GM21723 (cell line): ENCODE data around the gene EFS.

Experiments
- ATAC-seq: cut with Tn5 transposase; IDR thresholded peaks from one replicate; pipeline ENCODE4 v1.9.1; 2021; ENCODE audit warnings: mild to moderate bottlenecking, moderate library complexity; ENCODE audit not compliant: unreplicated experiment

The EFS gene

DNA sequence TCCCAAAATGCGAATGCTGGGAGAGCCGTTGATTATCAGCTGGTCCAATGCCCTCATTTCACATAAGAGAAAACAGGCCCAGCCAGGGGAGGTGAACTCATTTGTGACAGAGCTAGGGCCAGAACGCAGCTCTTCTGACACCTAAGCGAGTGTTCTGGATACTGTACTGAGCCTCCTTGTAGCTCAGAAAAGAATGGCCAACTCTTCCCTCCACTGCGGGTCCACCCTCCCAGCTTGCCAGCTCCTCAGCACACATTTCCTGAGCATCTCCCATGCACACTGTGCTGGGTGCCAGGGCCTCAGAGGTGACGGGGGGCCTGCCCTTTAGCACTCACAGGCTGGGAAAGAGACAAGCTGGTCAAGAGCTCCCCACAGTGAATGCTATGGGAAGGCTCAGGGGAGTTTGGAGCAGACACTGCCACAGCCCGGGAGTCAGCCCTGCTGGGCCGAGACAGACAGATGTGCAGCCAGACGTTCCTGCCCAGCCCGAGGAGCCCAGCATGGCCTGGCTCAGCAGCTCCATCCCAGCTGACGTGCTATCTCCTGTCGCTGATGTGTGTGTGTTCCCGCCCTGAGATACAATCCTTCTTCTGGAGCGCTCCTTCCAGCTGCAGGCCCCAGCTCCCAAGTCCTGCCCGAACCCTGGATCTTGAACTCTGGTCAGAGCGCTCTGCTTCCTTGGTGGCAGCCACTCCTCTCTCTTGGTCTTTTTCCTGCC, 15.4 kb upstream of the EFS start:
- ATAC-seq, result no peak

- ATAC-seq, result no peak
These were observed 14.6 kb upstream of the EFS start for GRCh38 chr14:23379366-23380196.

DNA sequence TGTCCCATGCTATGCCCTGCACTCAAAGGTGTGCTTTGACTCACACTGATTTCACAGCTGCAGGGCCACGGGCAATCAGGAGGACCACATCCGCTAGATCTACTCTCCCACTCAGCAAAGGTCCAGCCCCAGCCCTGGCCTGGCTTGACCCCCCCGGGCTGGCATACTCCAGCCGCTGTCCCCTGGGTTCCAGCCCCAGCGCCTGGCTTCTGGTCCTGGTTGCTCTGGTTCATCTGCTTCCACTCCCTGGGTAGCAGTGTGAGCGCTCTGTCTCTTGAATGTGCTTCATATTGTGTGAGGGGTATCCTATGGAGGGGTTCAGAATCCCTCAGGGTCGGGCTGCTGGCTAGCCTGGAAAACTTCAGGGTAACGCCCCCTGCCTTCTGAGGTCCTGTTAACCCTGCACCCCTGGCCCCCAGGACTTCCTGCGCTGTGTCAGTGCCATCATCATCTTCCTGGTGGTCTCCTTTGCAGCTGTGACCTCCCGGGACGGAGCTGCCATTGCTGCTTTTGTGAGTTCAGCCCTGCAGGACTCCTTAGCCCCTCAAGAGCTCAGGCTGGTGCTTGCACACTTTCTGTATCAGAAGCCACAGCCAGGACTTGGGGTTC, 13.7 kb upstream of the EFS start:
- no peak for ATAC-seq

DNA sequence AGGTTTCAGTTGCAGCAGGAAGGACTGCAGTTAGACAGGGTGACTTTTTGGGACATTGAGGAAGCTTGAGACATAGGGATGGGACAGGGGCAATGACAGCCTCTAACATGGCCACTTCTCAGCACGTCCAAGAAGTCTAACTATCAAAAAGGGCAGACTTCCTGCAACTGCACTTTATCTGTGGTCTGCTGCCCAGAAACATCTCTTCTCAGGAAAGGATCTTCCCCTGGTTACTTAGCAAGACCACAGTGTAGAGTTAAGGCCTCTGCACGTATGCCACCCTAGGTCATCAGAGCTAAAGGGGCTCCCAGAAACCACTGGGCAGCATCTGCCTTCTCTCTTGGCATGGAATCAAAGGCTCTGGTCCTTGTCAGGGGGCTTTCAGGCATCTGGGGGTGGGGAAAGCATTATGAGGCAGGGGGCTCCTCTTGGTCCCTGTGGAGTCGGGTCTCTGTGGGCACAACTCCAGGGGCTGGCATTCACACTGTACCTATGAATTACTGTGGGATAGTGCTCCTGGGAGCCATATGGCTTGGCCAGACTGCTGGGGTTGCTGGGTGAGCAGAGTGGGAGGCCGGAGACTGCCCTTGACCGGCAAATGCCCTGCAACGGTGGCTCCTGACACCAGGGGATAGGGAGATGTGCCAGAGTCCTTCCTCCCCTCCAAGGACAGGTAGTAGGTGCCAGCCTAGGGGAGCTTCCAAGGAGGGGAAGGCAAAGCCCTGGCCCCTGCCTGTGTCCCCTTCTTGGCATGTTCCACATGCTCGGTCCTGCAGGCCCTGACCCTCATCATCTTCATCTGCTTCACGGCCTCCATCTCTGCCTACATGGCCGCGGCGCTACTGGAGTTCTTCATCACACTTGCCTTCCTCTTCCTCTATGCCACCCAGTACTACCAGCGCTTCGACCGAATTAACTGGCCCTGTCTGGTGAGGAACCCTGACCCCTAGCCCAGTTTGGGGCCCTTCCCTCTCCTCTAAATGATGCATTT, 12.9 kb upstream of the EFS start:
- no peak for ATAC-seq

- no peak for ATAC-seq
These were observed 12.2 kb upstream of the EFS start for GRCh38 chr14:23377198-23377550.

GRCh38 chr14:23376482-23377197, 11.7 kb upstream of the EFS start, which contains the start of gene CMTM5:
Gene CMTM5 (plus strand): TSS chr14:23377046. CDS start chr14:23377252, 206 bp downstream.
- ATAC-seq, result no peak

DNA sequence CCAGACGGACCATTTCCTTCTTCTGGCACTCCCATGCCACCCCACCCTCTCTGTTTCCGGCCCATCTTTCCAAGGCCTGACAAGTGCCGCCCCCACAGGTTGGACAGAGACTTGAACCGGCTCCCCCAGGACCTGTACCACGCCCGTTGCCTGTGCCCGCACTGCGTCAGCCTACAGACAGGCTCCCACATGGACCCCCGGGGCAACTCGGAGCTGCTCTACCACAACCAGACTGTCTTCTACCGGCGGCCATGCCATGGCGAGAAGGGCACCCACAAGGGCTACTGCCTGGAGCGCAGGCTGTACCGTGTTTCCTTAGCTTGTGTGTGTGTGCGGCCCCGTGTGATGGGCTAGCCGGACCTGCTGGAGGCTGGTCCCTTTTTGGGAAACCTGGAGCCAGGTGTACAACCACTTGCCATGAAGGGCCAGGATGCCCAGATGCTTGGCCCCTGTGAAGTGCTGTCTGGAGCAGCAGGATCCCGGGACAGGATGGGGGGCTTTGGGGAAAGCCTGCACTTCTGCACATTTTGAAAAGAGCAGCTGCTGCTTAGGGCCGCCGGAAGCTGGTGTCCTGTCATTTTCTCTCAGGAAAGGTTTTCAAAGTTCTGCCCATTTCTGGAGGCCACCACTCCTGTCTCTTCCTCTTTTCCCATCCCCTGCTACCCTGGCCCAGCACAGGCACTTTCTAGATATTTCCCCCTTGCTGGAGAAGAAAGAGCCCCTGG, 10.7 kb upstream of the EFS start:
- ATAC-seq, result no peak

GRCh38 chr14:23373041-23373440, 8.1 kb upstream of the EFS start:
- no peak for ATAC-seq

DNA sequence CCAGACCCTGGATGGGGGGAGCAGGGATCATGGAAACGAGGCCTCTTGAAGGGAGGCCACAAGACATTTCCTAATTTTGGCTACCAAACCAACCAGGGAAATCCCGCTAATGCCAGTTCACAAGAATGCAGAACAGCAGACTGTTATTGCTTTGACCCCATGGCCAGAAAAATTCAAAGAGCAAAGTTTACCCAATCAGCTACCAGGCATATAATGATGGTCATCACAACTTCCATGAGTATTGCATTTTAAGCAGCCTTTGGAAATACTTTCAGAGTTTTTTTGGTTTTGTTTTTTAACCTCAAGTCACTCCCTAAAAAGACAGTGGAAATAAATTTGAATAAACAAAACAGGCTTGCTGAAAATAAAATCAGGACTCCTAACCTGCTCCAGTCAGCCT, 7.5 kb upstream of the EFS start, which contains the start of gene IL25:
TSS of gene IL25 (plus strand) at position 301 of the 400 bp plus-strand sequence.
- no peak for ATAC-seq

GRCh38 chr14:23371865-23372264, 6.9 kb upstream of the EFS start:
- no peak for ATAC-seq

- no peak for ATAC-seq
These were observed 5.2 kb upstream of the EFS start for GRCh38 chr14:23370221-23370620.

- no peak for ATAC-seq
These were observed 1.5 kb upstream of the EFS start for GRCh38 chr14:23366426-23366921.

- no peak for ATAC-seq
These were observed 907 bp upstream of the EFS start for GRCh38 chr14:23365732-23366425.

DNA sequence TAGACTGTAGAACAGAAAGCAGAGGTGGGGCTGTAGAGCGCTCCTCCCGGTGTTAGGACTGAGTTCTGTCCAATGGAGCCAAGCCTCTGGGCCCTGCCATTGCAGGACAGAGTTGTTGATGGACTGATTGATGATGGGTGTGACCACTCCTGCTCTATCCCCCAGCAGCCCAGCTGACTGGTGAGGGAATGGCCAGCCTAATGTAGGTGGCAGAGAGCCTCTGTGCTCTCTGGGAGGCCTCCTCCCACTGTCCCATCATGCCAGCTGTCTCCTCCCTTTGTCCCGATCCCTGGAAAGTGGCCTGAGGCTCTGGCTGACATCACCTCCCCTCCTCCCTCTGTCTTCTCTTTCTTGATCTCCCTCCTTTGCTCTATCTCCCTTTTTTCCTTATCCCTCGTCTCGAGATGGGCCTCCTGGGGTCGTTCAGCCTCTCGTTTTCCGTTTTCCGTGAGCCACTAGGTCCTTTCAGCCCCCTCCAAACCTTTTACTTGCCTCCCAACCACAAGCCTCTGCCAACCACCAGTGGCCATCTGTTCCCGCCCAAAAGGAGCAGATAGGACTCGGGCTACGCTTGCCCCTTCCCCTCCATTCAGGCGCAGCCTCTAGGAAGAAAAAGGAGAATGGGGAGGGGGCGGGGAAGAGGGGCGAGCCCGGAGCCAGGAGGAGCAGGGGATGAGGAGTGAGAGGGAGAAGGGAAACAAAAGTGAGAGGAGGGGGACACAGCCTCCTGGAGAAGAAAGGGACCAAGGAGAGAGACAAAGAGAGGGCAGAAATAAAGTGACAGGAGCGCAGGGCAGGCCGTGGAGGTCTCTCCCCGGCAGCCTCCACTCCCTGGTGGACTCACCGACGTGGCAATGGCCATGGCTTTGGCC, 572 bp downstream of the EFS start:
- ATAC-seq, result no peak

GRCh38 chr14:23362200-23362599, 2.8 kb downstream of the EFS start:
- ATAC-seq, result no peak

GRCh38 chr14:23361763-23362162, 3.2 kb downstream of the EFS start:
- ATAC-seq, result no peak

DNA sequence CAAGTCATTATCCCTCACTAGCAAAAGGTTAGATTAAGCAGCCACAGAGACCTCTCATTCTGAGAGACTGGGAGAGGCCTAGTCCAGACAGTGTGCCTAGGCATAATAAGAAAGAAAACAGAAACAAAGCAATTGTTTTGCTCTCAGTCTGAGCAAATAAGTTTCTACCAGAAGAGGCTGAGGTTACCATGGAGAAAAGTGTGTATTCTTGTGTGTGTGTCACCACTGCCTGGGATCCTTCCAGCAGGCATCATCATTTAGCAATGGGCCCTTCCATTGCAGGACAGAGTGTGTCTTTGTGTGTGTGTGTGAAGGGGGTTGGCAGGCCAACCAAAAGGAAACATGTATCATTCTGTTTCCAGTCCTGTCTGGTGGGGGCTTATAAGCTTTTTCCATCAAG, 3.7 kb downstream of the EFS start:
- no peak for ATAC-seq

GRCh38 chr14:23360496-23360895, 4.5 kb downstream of the EFS start:
- no peak for ATAC-seq
